Gastrocnemius medialis (tissue), 4 donors: ENCODE data around the gene CNTN4. TPM values are rescaled to one million over a fixed set of nuclear protein-coding genes. Genes with fewer than 3 reads are reported as not detected.
"Not testable (repeated sequence)": the region's sequence is repeated elsewhere in the genome, so short reads cannot be mapped to it uniquely, and the experiment has no call there.

Experiments
- ATAC-seq, 2 donors: fragments of 150-250 bp; one replicate each; pipeline ENCODE4 v1.9.1; 2016
- DNase-seq, 2 donors: peaks; one replicate each; pipeline ENCODE4 v3.0.0-alpha.2; 2019
- H3K27ac ChIP-seq, 4 donors: fragments of 200-600 bp; sonication (generic); 1 replicate in 1 of 4; 2 replicates in 3 of 4; pipeline ENCODE4 v1.5.1; 2016 to 2018; ENCODE audit warnings: mild to moderate bottlenecking in 2 of 4, moderate library complexity in 1 of 4
- H3K27me3 ChIP-seq, 3 donors: fragments of 200-600 bp; sonication (generic) in 2 of 3; 1 replicate in 1 of 3; 2 replicates in 2 of 3; pipeline versions ENCODE4 v1.5.1 to v1.6.0; 2016 to 2019; ENCODE audit warnings: mild to moderate bottlenecking in 1 of 3, moderate library complexity in 1 of 3
- H3K36me3 ChIP-seq, 2 donors: fragments of 200-600 bp; sonication (generic) in 1 of 2; one replicate each; pipeline ENCODE4 v1.5.1; 2017 to 2018
- H3K4me1 ChIP-seq, 2 donors: fragments of 200-600 bp; sonication (generic) in 1 of 2; one replicate each; pipeline ENCODE4 v1.5.1; 2016 to 2017; ENCODE audit warnings: mild to moderate bottlenecking in 2 of 2
- H3K4me3 ChIP-seq, 4 donors: fragments of 200-600 bp; sonication (generic) in 3 of 4; 1 replicate in 1 of 4; 2 replicates in 3 of 4; pipeline ENCODE4 v1.5.1; 2016 to 2019; ENCODE audit warnings: mild to moderate bottlenecking in 2 of 4
- H3K9me3 ChIP-seq, 3 donors: fragments of 200-600 bp; sonication (generic) in 2 of 3; 1 replicate in 1 of 3; 2 replicates in 2 of 3; pipeline ENCODE4 v1.5.1; 2016 to 2019
- CTCF ChIP-seq, 5 experiments: fragments of 450-650 bp in 3 of 5; fragments of 200-600 bp in 2 of 5; sonication (generic) in 2 of 5; IDR thresholded peaks in 4 of 5; conservative IDR thresholded peaks in 1 of 5; 1 replicate in 4 of 5; 2 replicates in 1 of 5; pipeline ENCODE4 v1.5.1; 2016 to 2019; ENCODE audit warnings: antibody characterized with exemption in 5 of 5, mild to moderate bottlenecking in 3 of 5, moderate library complexity in 3 of 5
- POLR2A ChIP-seq, 2 donors: fragments of 450-650 bp; IDR thresholded peaks; one replicate each; pipeline ENCODE4 v1.6.1; 2017; ENCODE audit warnings: antibody characterized with exemption in 2 of 2, mild to moderate bottlenecking in 2 of 2, moderate library complexity in 2 of 2
- in situ Hi-C, 4 donors: fragments of 200-750 bp; cut with MboI; loops; one replicate each; pipeline versions ENCODE4 v1.15.0 to v1.8.0; 2017; ENCODE audit warnings: low sequenced_read_pairs in 4 of 4
- intact Hi-C: fragments of 100-400 bp; cut with DNase I; formaldehyde crosslinking; loops from one replicate; pipeline ENCODE4 v1.15.1; 2023; ENCODE audit warnings: low total_unique reads
- total RNA-seq, 4 donors: library from RNA; depleted of rRNA; stranded (reverse); fragments of >200 nt; gene quantifications; one replicate each; pipeline versions ENCODE4 v1.1.0 to v1.2.3, GENCODE V29; 2016

CNTN4 gene
- total RNA-seq, 4 donors from 2014 or later: 0.51 to 1.9 (median 1.4) TPM

- no peak overlapping the region for H3K4me3 ChIP-seq
- ATAC-seq: no peak
Observed at GRCh38 chr3:2984831-2985220, 886.2 kb downstream of the CNTN4 start.

GRCh38 chr3:2985479-2985878 lies 886.8 kb downstream of the CNTN4 start:
- intact Hi-C loops: no loop called here
- DNase-seq (no peak), ATAC-seq (no peak)
- Histone ChIP-seq H3K36me3 (no peaks in the 10 kb centered on the region), H3K27me3 (no peaks in the 10 kb centered on the region), H3K4me1 (no peaks in the 10 kb centered on the region), H3K9me3 (no peaks in the 10 kb centered on the region), H3K27ac (no peak overlapping the region), H3K4me3 (no peak overlapping the region)
- in situ Hi-C loops: no loop called here
- TF ChIP-seq CTCF (IDR thresholded peaks at IDR 0.05 in 4 of 5, conservative IDR thresholded peaks at IDR 0.05 in 1 of 5) (no peak), POLR2A (IDR thresholded peaks at IDR 0.05) (no peak)

More at GRCh38 chr3:2984831-2985220, 886.2 kb downstream of the CNTN4 start:
- Histone ChIP-seq H3K36me3 (no peaks in the 10 kb centered on the region), H3K27me3 (no peaks in the 10 kb centered on the region), H3K4me1 (no peaks in the 10 kb centered on the region), H3K9me3 (no peaks in the 10 kb centered on the region), H3K27ac (no peak overlapping the region)
- intact Hi-C loops (no loop called here), in situ Hi-C loops (no loop called here)
- no peak for DNase-seq
- TF ChIP-seq CTCF (IDR thresholded peaks at IDR 0.05 in 4 of 5, conservative IDR thresholded peaks at IDR 0.05 in 1 of 5): no peak
- TF ChIP-seq POLR2A (IDR thresholded peaks at IDR 0.05): no peak

GRCh38 chr3:2992534-2992933 lies 893.9 kb downstream of the CNTN4 start:
- intact Hi-C loops (no loop called here), in situ Hi-C loops (no loop called here)
- no peak overlapping the region for H3K27ac ChIP-seq
- DNase-seq: no peak
- TF ChIP-seq POLR2A (IDR thresholded peaks at IDR 0.05) (no peak), CTCF (IDR thresholded peaks at IDR 0.05 in 4 of 5, conservative IDR thresholded peaks at IDR 0.05 in 1 of 5) (no peak)
- no peaks in the 10 kb centered on the region for H3K9me3 ChIP-seq
- no peak overlapping the region for H3K4me3 ChIP-seq
- no peak for ATAC-seq
- H3K27me3 ChIP-seq: no peaks in the 10 kb centered on the region
- no peaks in the 10 kb centered on the region for H3K4me1 ChIP-seq
- H3K36me3 ChIP-seq: no peaks in the 10 kb centered on the region

- DNase-seq, in situ Hi-C loops, H3K36me3 ChIP-seq, H3K4me1 ChIP-seq, H3K4me3 ChIP-seq, intact Hi-C loops, ATAC-seq, H3K27ac ChIP-seq, H3K27me3 ChIP-seq, H3K9me3 ChIP-seq: not testable (repeated sequence)
Observed at GRCh38 chr3:2993130-2993529, 894.5 kb downstream of the CNTN4 start.

- Histone ChIP-seq H3K27ac (no peak overlapping the region), H3K27me3 (no peaks in the 10 kb centered on the region), H3K36me3 (no peaks in the 10 kb centered on the region), H3K4me1 (no peaks in the 10 kb centered on the region), H3K9me3 (no peaks in the 10 kb centered on the region), H3K4me3 (no peak overlapping the region)
- intact Hi-C loops (no loop called here), in situ Hi-C loops (no loop called here)
- DNase-seq: no peak
- ATAC-seq: no peak
- TF ChIP-seq CTCF (IDR thresholded peaks at IDR 0.05 in 4 of 5, conservative IDR thresholded peaks at IDR 0.05 in 1 of 5) (no peak), POLR2A (IDR thresholded peaks at IDR 0.05) (no peak)
Observed at GRCh38 chr3:2993736-2994135, 895.1 kb downstream of the CNTN4 start.
